Colonic mucosa (tissue), 4 donors: ENCODE results near the gene PRKCA. TPM values are rescaled to one million over a fixed set of nuclear protein-coding genes. Genes with fewer than 3 reads are reported as not detected.

Experiments used
- DNase-seq: peaks from one replicate; pipeline ENCODE4 v3.0.0-alpha.2; 2020
- H3K27ac ChIP-seq: fragments of 200-600 bp; one replicate; pipeline ENCODE4 v1.8.0; 2021
- H3K27me3 ChIP-seq: fragments of 200-600 bp; one replicate; pipeline ENCODE4 v1.8.0; 2021
- H3K36me3 ChIP-seq: fragments of 200-600 bp; one replicate; pipeline ENCODE4 v1.8.0; 2021
- H3K4me1 ChIP-seq: fragments of 200-600 bp; one replicate; pipeline ENCODE4 v1.8.0; 2021; ENCODE audit warnings: mild to moderate bottlenecking
- H3K4me3 ChIP-seq: fragments of 200-600 bp; one replicate; pipeline ENCODE4 v1.8.0; 2021
- H3K9ac ChIP-seq, 2 donors: one replicate each; pipeline ENCODE4 v1.7.0; 2013; ENCODE audit warnings: control low read depth in 2 of 2, low read depth in 2 of 2, low read length in 2 of 2
- H3K9me3 ChIP-seq: fragments of 200-600 bp; one replicate; pipeline ENCODE4 v1.8.0; 2021
- intact Hi-C: fragments of 100-400 bp; cut with DNase I; formaldehyde crosslinking; loops from one replicate; pipeline ENCODE4 v1.14.1; 2022
- total RNA-seq, 2 donors: library from RNA; stranded (reverse); fragmentation: NEBNext Ultra II Directional in 1 of 2; extraction: Animal tissue kit (Norgen Biotek cat#: 25700) in 1 of 2; gene quantifications; one replicate each; pipeline ENCODE4 v1.2.1, GENCODE V29; 2021
- TF ChIP-seq, protein P1 (sequence below): fragments of 200-600 bp; IDR thresholded peaks from one replicate; pipeline ENCODE4 v1.8.0; 2022; ENCODE audit warnings: antibody characterized with exemption, mild to moderate bottlenecking
- donor health status: healthy.
- donor health status: DM: no; HTN: no; CAD: no.
- donor health status: DM: no; HTN: no; CAD: no.

The PRKCA gene
- total RNA-seq, 2 donors from 2014 or later = 40.0 to 41.8 TPM

DNA sequence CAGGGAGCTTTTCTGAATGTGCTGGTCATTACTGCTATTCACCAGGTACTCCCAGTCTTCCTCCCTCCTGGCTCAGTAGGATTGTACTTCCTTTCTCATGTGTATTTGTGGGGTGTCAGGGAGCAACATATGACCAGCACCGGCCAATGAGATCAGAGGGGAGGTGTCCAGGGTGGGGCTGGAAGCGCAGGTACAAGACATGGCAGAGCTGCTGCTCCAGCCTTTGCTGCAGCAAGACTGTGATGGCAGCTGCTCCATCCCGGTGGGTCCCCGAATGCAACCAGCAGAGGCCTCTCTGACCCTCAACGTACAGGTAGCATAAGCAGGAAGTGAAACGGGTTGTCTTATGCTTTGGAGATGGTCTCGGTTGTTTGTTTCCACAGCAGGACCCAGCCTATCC is 478.7 kb downstream of the PRKCA start:
- TF ChIP-seq, protein P1, sequence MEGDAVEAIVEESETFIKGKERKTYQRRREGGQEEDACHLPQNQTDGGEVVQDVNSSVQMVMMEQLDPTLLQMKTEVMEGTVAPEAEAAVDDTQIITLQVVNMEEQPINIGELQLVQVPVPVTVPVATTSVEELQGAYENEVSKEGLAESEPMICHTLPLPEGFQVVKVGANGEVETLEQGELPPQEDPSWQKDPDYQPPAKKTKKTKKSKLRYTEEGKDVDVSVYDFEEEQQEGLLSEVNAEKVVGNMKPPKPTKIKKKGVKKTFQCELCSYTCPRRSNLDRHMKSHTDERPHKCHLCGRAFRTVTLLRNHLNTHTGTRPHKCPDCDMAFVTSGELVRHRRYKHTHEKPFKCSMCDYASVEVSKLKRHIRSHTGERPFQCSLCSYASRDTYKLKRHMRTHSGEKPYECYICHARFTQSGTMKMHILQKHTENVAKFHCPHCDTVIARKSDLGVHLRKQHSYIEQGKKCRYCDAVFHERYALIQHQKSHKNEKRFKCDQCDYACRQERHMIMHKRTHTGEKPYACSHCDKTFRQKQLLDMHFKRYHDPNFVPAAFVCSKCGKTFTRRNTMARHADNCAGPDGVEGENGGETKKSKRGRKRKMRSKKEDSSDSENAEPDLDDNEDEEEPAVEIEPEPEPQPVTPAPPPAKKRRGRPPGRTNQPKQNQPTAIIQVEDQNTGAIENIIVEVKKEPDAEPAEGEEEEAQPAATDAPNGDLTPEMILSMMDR = no peak
- Histone ChIP-seq H3K36me3 (no peaks in the 10 kb centered on the region), H3K4me3 (no peak overlapping the region), H3K9me3 (no peaks in the 10 kb centered on the region), H3K27ac (no peak overlapping the region), H3K27me3 (no peaks in the 10 kb centered on the region), H3K4me1 (peaks cover 2% of the 10 kb centered on the region), H3K9ac (no peak overlapping the region)
- no peak for DNase-seq
- intact Hi-C loops = no loop called here

DNA sequence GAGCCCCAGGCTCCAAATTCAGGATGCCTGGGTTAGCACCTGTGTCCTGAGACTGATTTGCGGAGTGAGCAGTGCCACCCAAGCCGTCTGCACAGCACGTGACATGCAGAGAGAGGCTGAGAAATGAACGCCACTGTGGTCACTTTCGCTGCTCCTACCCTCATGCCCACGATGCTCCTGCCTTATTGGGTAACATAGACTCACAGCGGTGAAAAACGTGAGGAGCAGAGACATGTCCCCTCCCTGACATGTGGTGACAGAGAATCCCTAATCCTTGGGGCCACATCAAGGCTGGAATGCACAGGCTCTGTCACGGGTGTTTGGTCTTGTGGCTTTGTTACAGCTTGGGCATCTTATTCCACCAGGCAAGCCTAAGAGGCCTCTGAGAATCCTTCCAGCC is 480.4 kb downstream of the PRKCA start:
- DNase-seq = no peak
- peaks cover 5% of the 10 kb centered on the region for H3K36me3 ChIP-seq
- no peaks in the 10 kb centered on the region for H3K4me1 ChIP-seq
- intact Hi-C loops = no loop called here
- H3K9me3 ChIP-seq = no peaks in the 10 kb centered on the region
- H3K27ac ChIP-seq = no peak overlapping the region
- TF ChIP-seq, protein P1 = no peak
- no peak overlapping the region for H3K9ac ChIP-seq
- no peak overlapping the region for H3K4me3 ChIP-seq
- H3K27me3 ChIP-seq = no peaks in the 10 kb centered on the region

DNA sequence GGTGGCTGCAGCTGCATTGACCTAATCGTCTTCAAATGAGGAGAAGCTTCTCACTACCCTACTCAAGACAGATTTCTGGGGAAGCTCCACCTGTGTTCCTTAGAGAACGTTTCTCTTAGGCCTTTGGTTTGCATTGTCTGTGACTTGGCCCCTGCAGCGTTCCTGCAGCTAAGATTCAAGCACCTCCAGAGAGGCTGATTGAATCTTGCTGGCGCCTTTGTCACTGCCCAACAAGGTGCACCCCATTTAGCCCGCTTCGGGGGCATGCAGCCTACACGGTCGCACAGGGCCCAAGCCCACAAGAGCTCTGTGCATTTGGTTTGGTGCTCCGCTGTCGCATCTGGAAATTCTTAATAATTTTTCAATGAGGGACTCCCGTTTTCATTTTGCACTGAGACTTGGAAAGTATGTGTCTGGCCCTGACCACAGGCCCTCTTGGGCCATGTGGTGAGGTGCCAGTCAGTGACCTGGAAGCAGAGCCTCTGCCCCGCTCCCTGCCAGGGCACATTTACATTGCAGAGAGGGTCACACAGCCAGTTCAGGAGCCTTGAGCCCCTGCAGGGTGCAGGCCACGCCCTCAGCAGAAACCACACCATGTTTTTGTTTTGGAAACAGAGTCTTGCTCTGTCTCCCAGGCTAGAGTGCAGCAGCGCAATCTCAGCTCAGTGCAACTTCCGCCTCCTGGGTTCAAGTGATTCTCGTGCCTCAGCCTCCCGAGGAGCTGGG is 481.4 kb downstream of the PRKCA start:
- peaks cover 5% of the 10 kb centered on the region for H3K36me3 ChIP-seq
- DNase-seq = no peak
- H3K9ac ChIP-seq = no peak overlapping the region
- intact Hi-C loops = no loop called here
- TF ChIP-seq, protein P1 = no peak
- H3K9me3 ChIP-seq = no peaks in the 10 kb centered on the region
- no peaks in the 10 kb centered on the region for H3K4me1 ChIP-seq
- no peak overlapping the region for H3K27ac ChIP-seq
- H3K27me3 ChIP-seq = no peaks in the 10 kb centered on the region
- H3K4me3 ChIP-seq = no peak overlapping the region

- no peak overlapping the region for H3K27ac ChIP-seq
- peaks cover 5% of the 10 kb centered on the region for H3K36me3 ChIP-seq
- TF ChIP-seq, protein P1 = no peak
- H3K4me3 ChIP-seq = no peak overlapping the region
- no peaks in the 10 kb centered on the region for H3K9me3 ChIP-seq
- H3K27me3 ChIP-seq = no peaks in the 10 kb centered on the region
- no peak for DNase-seq
- H3K4me1 ChIP-seq = no peaks in the 10 kb centered on the region
- H3K9ac ChIP-seq = no peak overlapping the region
- intact Hi-C loops = no loop called here
Observed at GRCh38 chr17:66784621-66785364, 482.4 kb downstream of the PRKCA start.

GRCh38 chr17:66786107-66786506 is 483.7 kb downstream of the PRKCA start:
- no peaks in the 10 kb centered on the region for H3K9me3 ChIP-seq
- no peak overlapping the region for H3K9ac ChIP-seq
- no peak overlapping the region for H3K27ac ChIP-seq
- no peaks in the 10 kb centered on the region for H3K4me1 ChIP-seq
- H3K27me3 ChIP-seq = no peaks in the 10 kb centered on the region
- H3K36me3 ChIP-seq = peaks cover 5% of the 10 kb centered on the region
- TF ChIP-seq, protein P1 = no peak
- H3K4me3 ChIP-seq = no peak overlapping the region
- intact Hi-C loops = no loop called here
- DNase-seq = no peak
